GM19467 (cell line): ENCODE data around the gene PCYT2.

Experiments used
- ATAC-seq: cut with Tn5 transposase; IDR thresholded peaks from one replicate; pipeline ENCODE4 v1.9.1; 2021; ENCODE audit warnings: mild to moderate bottlenecking, moderate library complexity; ENCODE audit not compliant: unreplicated experiment

The PCYT2 gene

GRCh38 chr17:81902023-81902652 lies 9.1 kb downstream of the PCYT2 start, which contains the start of gene NPB:
Gene NPB (plus strand): TSS chr17:81902238. CDS start chr17:81902278, 40 bp downstream.
- no peak for ATAC-seq

GRCh38 chr17:81901167-81902022 lies 9.8 kb downstream of the PCYT2 start:
- ATAC-seq, result no peak

- no peak for ATAC-seq
Observed at GRCh38 chr17:81900181-81900820, 10.9 kb downstream of the PCYT2 start.

GRCh38 chr17:81899514-81900166 lies 11.6 kb downstream of the PCYT2 start:
- no peak for ATAC-seq

GRCh38 chr17:81898885-81899284 lies 12.3 kb downstream of the PCYT2 start:
- no peak for ATAC-seq

GRCh38 chr17:81898029-81898866 lies 13.0 kb downstream of the PCYT2 start:
- ATAC-seq, result no peak

- no peak for ATAC-seq
Observed at GRCh38 chr17:81895400-81895799, 15.8 kb downstream of the PCYT2 start.

GRCh38 chr17:81891303-81891552 lies 20.0 kb downstream of the PCYT2 start:
- no peak for ATAC-seq

GRCh38 chr17:81890447-81891302 lies 20.5 kb downstream of the PCYT2 start:
- ATAC-seq, result peak; percentile 3

- no peak for ATAC-seq
Observed at GRCh38 chr17:81889602-81890001, 21.6 kb downstream of the PCYT2 start.

GRCh38 chr17:81888988-81889595 lies 22.1 kb downstream of the PCYT2 start:
- ATAC-seq, result no peak

- ATAC-seq, result no peak
Observed at GRCh38 chr17:81888105-81888987, 22.9 kb downstream of the PCYT2 start.

- no peak for ATAC-seq
Observed at GRCh38 chr17:81885869-81886548, 25.2 kb downstream of the PCYT2 start.

- ATAC-seq, result no peak
Observed at GRCh38 chr17:81885454-81885853, 25.7 kb downstream of the PCYT2 start.

GRCh38 chr17:81884968-81885367 lies 26.2 kb downstream of the PCYT2 start:
- no peak for ATAC-seq

GRCh38 chr17:81884520-81884919 lies 26.7 kb downstream of the PCYT2 start:
- ATAC-seq, result no peak

- no peak for ATAC-seq
Observed at GRCh38 chr17:81879121-81879520, 32.1 kb downstream of the PCYT2 start.

GRCh38 chr17:81878294-81878693 lies 32.9 kb downstream of the PCYT2 start:
- ATAC-seq, result no peak
